PC-9 (cell line): Measurements from ENCODE around the gene MRPL40. TPM values are rescaled to one million over a fixed set of nuclear protein-coding genes. Genes with fewer than 3 reads are reported as not detected.

Experiments
- BruUV-seq: library from RNA; stranded (reverse); fragments of 400-500 nt; replicated peaks from 2 replicates; lab custom pipeline; 2021; lab: Mats Ljungman, UMichigan
- CTCF ChIA-PET: fragments of 300-600 bp; sonication (Branson Sonifier 250); formaldehyde crosslinking; loops from one replicate; lab custom pipeline; 2022; ENCODE audit warnings: antibody characterized with exemption; lab: Charles Lee
- POLR2A ChIA-PET: fragments of 300-600 bp; sonication (Branson Sonifier 250); formaldehyde crosslinking; loops from one replicate; lab custom pipeline; 2022; ENCODE audit warnings: antibody characterized with exemption; ENCODE audit not compliant: unreplicated experiment; lab: Charles Lee
- DNase-seq, 2 experiments: peaks; one replicate each; pipeline versions ENCODE4 v3.0.0 to v3.0.0-alpha.2; 2015 to 2022; ENCODE audit warnings: mixed read lengths in 1 of 2
- H2AFZ ChIP-seq: fragments of 200-600 bp; sonication (generic); 2 replicates; pipeline ENCODE4 v1.8.1; 2017; ENCODE audit warnings: antibody characterized with exemption
- H3F3A ChIP-seq: fragments of 200-600 bp; sonication (generic); 2 replicates; pipeline ENCODE4 v1.8.1; 2017; ENCODE audit warnings: antibody characterized with exemption, mild to moderate bottlenecking, low read depth; ENCODE audit not compliant: insufficient read depth
- H3K27ac ChIP-seq: fragments of 200-600 bp; sonication (generic); 2 replicates; pipeline ENCODE4 v1.6.1; 2016; ENCODE audit warnings: mixed run types
- H3K27me3 ChIP-seq: fragments of 200-600 bp; sonication (generic); 2 replicates; pipeline ENCODE4 v1.6.1; 2016; ENCODE audit warnings: low read depth, mixed run types; ENCODE audit not compliant: insufficient read depth
- H3K36me3 ChIP-seq: fragments of 200-600 bp; sonication (generic); 2 replicates; pipeline ENCODE4 v1.6.1; 2016; ENCODE audit warnings: low read depth, mixed run types
- H3K4me1 ChIP-seq: fragments of 200-600 bp; sonication (generic); replicated peaks from 2 replicates; pipeline ENCODE4 v1.6.1; 2016; ENCODE audit warnings: mixed run types; ENCODE audit not compliant: insufficient read depth
- H3K4me2 ChIP-seq: fragments of 200-600 bp; sonication (generic); 2 replicates; pipeline ENCODE4 v1.6.1; 2017; ENCODE audit warnings: mixed run types
- H3K4me3 ChIP-seq: fragments of 200-600 bp; sonication (generic); 2 replicates; pipeline ENCODE4 v1.6.1; 2016; ENCODE audit warnings: mixed run types
- H3K79me2 ChIP-seq: fragments of 200-600 bp; sonication (generic); 2 replicates; pipeline ENCODE4 v1.6.1; 2017; ENCODE audit warnings: low read depth, mixed run types
- H3K9me2 ChIP-seq: fragments of 200-600 bp; sonication (generic); 2 replicates; pipeline ENCODE4 v1.8.1; 2017; ENCODE audit warnings: mild to moderate bottlenecking; ENCODE audit not compliant: insufficient read depth
- H3K9me3 ChIP-seq: fragments of 200-600 bp; sonication (generic); 2 replicates; pipeline ENCODE4 v1.8.1; 2016; ENCODE audit warnings: low read depth; ENCODE audit not compliant: insufficient read depth
- H4K20me1 ChIP-seq: fragments of 200-600 bp; sonication (generic); 2 replicates; pipeline ENCODE4 v1.8.1; 2017; ENCODE audit not compliant: insufficient read depth
- CTCF ChIP-seq: fragments of 200-600 bp; sonication (generic); conservative IDR thresholded peaks from 2 replicates; pipeline ENCODE4 v1.6.1; 2017; ENCODE audit warnings: mixed run types, antibody characterized with exemption, mild to moderate bottlenecking, moderate library complexity
- EZH2 ChIP-seq: fragments of 200-600 bp; sonication (generic); IDR thresholded peaks from 2 replicates; pipeline ENCODE4 v1.8.0; 2017; ENCODE audit warnings: antibody characterized with exemption, low read depth
- intact Hi-C: fragments of 100-400 bp; cut with micrococcal nuclease; formaldehyde crosslinking; loops from one replicate; pipeline ENCODE4 v1.10.0; 2022; ENCODE audit not compliant: unreplicated experiment
- total RNA-seq: library from RNA; stranded (reverse); gene quantifications from 2 replicates; pipeline ENCODE4 v1.2.3, GENCODE V29; 2021

Gene MRPL40
- total RNA-seq, 1 experiment from 2014 or later, result 25.1 TPM

- CTCF ChIA-PET, result no interaction called here
- no peak for DNase-seq
- Histone ChIP-seq H3K4me1 (no peaks in the 10 kb centered on the region), H2AFZ (no peak overlapping the region), H4K20me1 (peaks cover 11% of the 10 kb centered on the region), H3K4me2 (no peak overlapping the region), H3K9me3 (no peaks in the 10 kb centered on the region), H3K79me2 (peaks cover 16% of the 10 kb centered on the region), H3K4me3 (no peak overlapping the region), H3K36me3 (no peaks in the 10 kb centered on the region), H3F3A (no peaks in the 10 kb centered on the region), H3K9me2 (no peaks in the 10 kb centered on the region), H3K27ac (no peak overlapping the region), H3K27me3 (no peaks in the 10 kb centered on the region)
- intact Hi-C loops, result loop anchor here (10.0 kb wide), 1 partner anchor 177 kb away; the partner anchor contains the start of gene CLTCL1
- no peak for TF ChIP-seq EZH2
- POLR2A ChIA-PET, result no interaction called here
- no TSS peak for BruUV-seq
These were observed 39.2 kb downstream of the MRPL40 start for GRCh38 chr22:19471572-19471971.

- no peak for DNase-seq
- no peak for TF ChIP-seq CTCF
- Histone ChIP-seq H4K20me1 (peaks cover 15% of the 10 kb centered on the region), H3K9me2 (no peaks in the 10 kb centered on the region), H3K4me1 (peaks cover 2% of the 10 kb centered on the region), H3K27ac (no peak overlapping the region), H3K4me3 (no peak overlapping the region), H3K4me2 (no peak overlapping the region), H3K36me3 (no peaks in the 10 kb centered on the region), H2AFZ (no peak overlapping the region), H3K27me3 (no peaks in the 10 kb centered on the region), H3K79me2 (peaks cover 22% of the 10 kb centered on the region), H3K9me3 (no peaks in the 10 kb centered on the region), H3F3A (no peaks in the 10 kb centered on the region)
- ChIA-PET CTCF (no interaction called here), POLR2A (no interaction called here)
- intact Hi-C loops, result loop anchor here (10.0 kb wide), 1 partner anchor 177 kb away; the partner anchor contains the start of gene CLTCL1
- no TSS peak for BruUV-seq
These were observed 39.9 kb downstream of the MRPL40 start for GRCh38 chr22:19472233-19472632.

- POLR2A ChIA-PET, result no interaction called here
- Histone ChIP-seq H3K9me3 (no peaks in the 10 kb centered on the region), H3K27me3 (no peaks in the 10 kb centered on the region), H3F3A (no peaks in the 10 kb centered on the region), H3K36me3 (no peaks in the 10 kb centered on the region), H3K4me2 (no peak overlapping the region), H3K27ac (no peak overlapping the region), H3K4me1 (peaks cover 7% of the 10 kb centered on the region), H3K4me3 (no peak overlapping the region), H3K79me2 (peaks cover 36% of the 10 kb centered on the region), H3K9me2 (no peaks in the 10 kb centered on the region), H4K20me1 (peaks cover 24% of the 10 kb centered on the region), H2AFZ (no peak overlapping the region)
- intact Hi-C loops, result loop anchor here (10.0 kb wide), 1 partner anchor 179 kb away; the partner anchor contains the start of gene CLTCL1
- TF ChIP-seq EZH2, result no peak
- no peak for TF ChIP-seq CTCF
- CTCF ChIA-PET, result no interaction called here
- no peak for DNase-seq
- BruUV-seq, result no TSS peak
These were observed 41.2 kb downstream of the MRPL40 start for GRCh38 chr22:19473578-19473977.

- no peaks in the 10 kb centered on the region for H3K9me3 ChIP-seq
- H3K27me3 ChIP-seq, result no peaks in the 10 kb centered on the region
- no peak overlapping the region for H3K27ac ChIP-seq
- DNase-seq, result no peak
- no peak overlapping the region for H2AFZ ChIP-seq
- TF ChIP-seq EZH2, result no peak
- TF ChIP-seq CTCF, result no peak
- H3F3A ChIP-seq, result no peaks in the 10 kb centered on the region
- H4K20me1 ChIP-seq, result peaks cover 24% of the 10 kb centered on the region
- H3K4me2 ChIP-seq, result no peak overlapping the region
- intact Hi-C loops, result loop anchor here (5.0 to 10.0 kb wide), 2 partner anchors 156 to 181 kb away; partner anchors contain the start of gene CLTCL1
- BruUV-seq, result no TSS peak
- no peak overlapping the region for H3K4me3 ChIP-seq
- no peaks in the 10 kb centered on the region for H3K36me3 ChIP-seq
- H3K9me2 ChIP-seq, result no peaks in the 10 kb centered on the region
- POLR2A ChIA-PET, result no interaction called here
- CTCF ChIA-PET, result no interaction called here
- H3K4me1 ChIP-seq, result peaks cover 14% of the 10 kb centered on the region
- peaks cover 48% of the 10 kb centered on the region for H3K79me2 ChIP-seq
These were observed 43.7 kb downstream of the MRPL40 start for GRCh38 chr22:19476023-19476422.
